Measurements from ENCODE around the gene PLA2G6.

DNA sequence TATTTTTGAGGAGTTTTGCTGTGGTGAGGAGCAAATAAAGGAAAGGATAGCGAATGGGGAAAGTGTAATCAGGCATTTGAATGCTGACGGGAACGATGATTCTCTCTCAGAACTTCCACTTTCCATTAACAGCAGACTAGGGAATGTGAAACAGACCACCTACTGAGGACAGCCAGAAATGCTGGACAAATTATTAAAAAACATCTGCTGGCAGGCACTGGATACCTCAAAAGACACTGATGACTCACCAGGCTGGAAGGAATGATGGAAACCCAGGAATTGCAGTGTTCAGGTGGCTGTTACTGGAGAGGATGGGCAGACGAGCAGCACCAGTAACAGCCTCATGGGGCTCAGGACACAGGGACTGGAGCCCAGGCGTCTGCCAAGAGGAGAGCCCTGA, 33.4 kb downstream of the PLA2G6 start:
- TF ChIP-seq CTCF (IDR thresholded peaks at IDR 0.05): no peak
- no peak for TF ChIP-seq POLR2A (IDR thresholded peaks at IDR 0.05)
